PC-3 (cell line): ENCODE measurements around the gene MYO5A. TPM values are rescaled to one million over a fixed set of nuclear protein-coding genes. Genes with fewer than 3 reads are reported as not detected.

Experiments
- ATAC-seq: fragments of 200-7000 bp; cut with Tn5 transposase; 2 replicates; pipeline ENCODE4 v1.9.1; 2020; ENCODE audit warnings: mild to moderate bottlenecking, moderate library complexity
- BruUV-seq: library from RNA; stranded (reverse); fragments of 400-500 nt; replicated peaks from 2 replicates; lab custom pipeline; 2021; lab: Mats Ljungman, UMichigan
- CTCF ChIA-PET: fragments of 300-600 bp; sonication (Branson Sonifier 250); formaldehyde crosslinking; loops from one replicate; lab custom pipeline; 2022; ENCODE audit warnings: antibody characterized with exemption; lab: Charles Lee
- POLR2A ChIA-PET: fragments of 300-600 bp; sonication (Branson Sonifier 250); formaldehyde crosslinking; loops from one replicate; lab custom pipeline; 2022; ENCODE audit warnings: antibody characterized with exemption; ENCODE audit not compliant: unreplicated experiment; lab: Charles Lee
- DNase-seq: peaks from one replicate; pipeline ENCODE4 v3.0.0-alpha.2; 2015
- H2AFZ ChIP-seq: fragments of 300-600 bp; sonication (generic); 2 replicates; pipeline ENCODE4 v1.6.0; 2016; ENCODE audit warnings: antibody characterized with exemption, low read length
- H3F3A ChIP-seq: fragments of 300-600 bp; sonication (generic); one replicate; pipeline ENCODE4 v1.6.0; 2017; ENCODE audit warnings: antibody characterized with exemption, low read length, control low read depth, mild to moderate bottlenecking; ENCODE audit not compliant: unreplicated experiment
- H3K27ac ChIP-seq: fragments of 300-600 bp; sonication (generic); 2 replicates; pipeline ENCODE4 v1.5.1; 2016; ENCODE audit warnings: mild to moderate bottlenecking, low read length
- H3K27me3 ChIP-seq: fragments of 300-600 bp; sonication (generic); 2 replicates; pipeline ENCODE4 v1.6.1; 2016; ENCODE audit warnings: low read length, mixed read lengths
- H3K36me3 ChIP-seq: fragments of 300-600 bp; sonication (generic); 2 replicates; pipeline ENCODE4 v1.6.1; 2016; ENCODE audit warnings: low read depth, mixed run types, low read length, mixed read lengths
- H3K4me1 ChIP-seq: fragments of 300-600 bp; sonication (generic); 2 replicates; pipeline ENCODE4 v1.5.1; 2016; ENCODE audit warnings: low read length; ENCODE audit not compliant: insufficient read depth
- H3K4me2 ChIP-seq: fragments of 300-600 bp; sonication (generic); 2 replicates; pipeline ENCODE4 v1.6.0; 2016; ENCODE audit warnings: low read length
- H3K4me3 ChIP-seq: fragments of 300-600 bp; sonication (generic); 2 replicates; pipeline ENCODE4 v1.5.1; 2016; ENCODE audit warnings: mild to moderate bottlenecking, low read length, mixed read lengths
- H3K79me2 ChIP-seq: fragments of 300-600 bp; sonication (generic); 2 replicates; pipeline ENCODE4 v1.6.1; 2017; ENCODE audit warnings: low read length, mixed read lengths
- H3K9ac ChIP-seq: fragments of 300-600 bp; sonication (generic); 2 replicates; pipeline ENCODE4 v1.6.0; 2016; ENCODE audit warnings: mild to moderate bottlenecking, low read length
- H3K9me2 ChIP-seq: fragments of 300-600 bp; sonication (generic); replicated peaks from 2 replicates; pipeline ENCODE4 v1.6.1; 2016; ENCODE audit warnings: mixed run types, low read length, mixed read lengths
- H3K9me3 ChIP-seq: fragments of 300-600 bp; sonication (generic); 2 replicates; pipeline ENCODE4 v1.6.1; 2016; ENCODE audit warnings: low read length, mixed read lengths
- H4K20me1 ChIP-seq: fragments of 300-600 bp; sonication (generic); 2 replicates; pipeline ENCODE4 v1.6.1; 2016; ENCODE audit warnings: low read length, mixed read lengths
- CTCF ChIP-seq: fragments of 300-600 bp; sonication (generic); conservative IDR thresholded peaks from 2 replicates; pipeline ENCODE4 v1.5.1; 2017; ENCODE audit warnings: antibody characterized with exemption, low read depth, mild to moderate bottlenecking, low read length
- EZH2 ChIP-seq: fragments of 300-600 bp; sonication (generic); IDR thresholded peaks from one replicate; pipeline ENCODE4 v1.6.1; 2017; ENCODE audit warnings: antibody characterized with exemption, mild to moderate bottlenecking, low read length; ENCODE audit not compliant: unreplicated experiment
- EZH2phosphoT487 ChIP-seq: fragments of 300-600 bp; sonication (generic); IDR thresholded peaks from 2 replicates; pipeline ENCODE4 v1.6.1; 2018; ENCODE audit warnings: mild to moderate bottlenecking, antibody characterized with exemption, low read length, borderline replicate concordance
- intact Hi-C: fragments of 100-400 bp; cut with micrococcal nuclease; formaldehyde crosslinking; loops from 2 replicates; pipeline ENCODE4 v1.9.0; 2023
- total RNA-seq: library from RNA; depleted of rRNA; stranded (reverse); fragments of >200 nt; gene quantifications from 2 replicates; pipeline ENCODE4 v1.2.3, GENCODE V29; 2014

MYO5A gene
- total RNA-seq, 1 experiment from 2014 or later = 42.1 TPM

- DNase-seq (no peak), ATAC-seq (no peak)
- H3K4me1 ChIP-seq = no peaks in the 10 kb centered on the region
- BruUV-seq = no TSS peak
- no peak overlapping the region for H3K9ac ChIP-seq
- no peaks in the 10 kb centered on the region for H3K27me3 ChIP-seq
- H3K4me3 ChIP-seq = no peak overlapping the region
- no peak overlapping the region for H3K4me2 ChIP-seq
- CTCF ChIA-PET = no interaction called here
- no peaks in the 10 kb centered on the region for H3K9me3 ChIP-seq
- no peaks in the 10 kb centered on the region for H3K36me3 ChIP-seq
- H3K79me2 ChIP-seq = no peaks in the 10 kb centered on the region
- no peaks in the 10 kb centered on the region for H3F3A ChIP-seq
- TF ChIP-seq EZH2 (no peak), EZH2phosphoT487 (no peak), CTCF (no peak)
- intact Hi-C loops = no loop called here
- H2AFZ ChIP-seq = no peak overlapping the region
- H3K27ac ChIP-seq = no peak overlapping the region
- H3K9me2 ChIP-seq = no peaks in the 10 kb centered on the region
- no peaks in the 10 kb centered on the region for H4K20me1 ChIP-seq
- POLR2A ChIA-PET = no interaction called here
Measured at GRCh38 chr15:52537459-52537858, 8.8 kb upstream of the MYO5A start.

GRCh38 chr15:52532427-52532826 is 3.7 kb upstream of the MYO5A start:
- ATAC-seq (no peak), DNase-seq (no peak)
- TF ChIP-seq CTCF = no peak
- TF ChIP-seq EZH2phosphoT487 = no peak
- TF ChIP-seq EZH2 = no peak
- Histone ChIP-seq H3K9me2 (no peaks in the 10 kb centered on the region), H4K20me1 (peaks cover 5% of the 10 kb centered on the region; the same call in 1 of the 2 replicates), H3K36me3 (no peaks in the 10 kb centered on the region), H3K27ac (no peak overlapping the region), H3K9ac (no peak overlapping the region), H3K4me1 (peaks cover 4% of the 10 kb centered on the region), H3K4me2 (no peak overlapping the region), H3K4me3 (no peak overlapping the region), H2AFZ (no peak overlapping the region), H3K27me3 (no peaks in the 10 kb centered on the region), H3K9me3 (no peaks in the 10 kb centered on the region), H3K79me2 (peaks cover 11% of the 10 kb centered on the region), H3F3A (no peaks in the 10 kb centered on the region)
- CTCF ChIA-PET = no interaction called here
- POLR2A ChIA-PET = no interaction called here
- BruUV-seq = no TSS peak
- intact Hi-C loops = no loop called here

- Histone ChIP-seq H3K9me3 (no peaks in the 10 kb centered on the region), H3K4me1 (peaks cover 11% of the 10 kb centered on the region), H3F3A (no peaks in the 10 kb centered on the region), H3K9me2 (no peaks in the 10 kb centered on the region), H2AFZ (peak overlapping the region; percentile 94), H3K4me2 (peak overlapping the region; percentile 99), H3K36me3 (no peaks in the 10 kb centered on the region), H3K79me2 (peaks cover 34% of the 10 kb centered on the region), H4K20me1 (peaks cover 7% of the 10 kb centered on the region; the same call in 1 of the 2 replicates), H3K4me3 (peak overlapping the region; percentile 77), H3K27me3 (no peaks in the 10 kb centered on the region), H3K9ac (no peak overlapping the region), H3K27ac (no peak overlapping the region)
- ATAC-seq (no peak), DNase-seq (no peak)
- no peak for TF ChIP-seq EZH2
- no peak for TF ChIP-seq EZH2phosphoT487
- no peak for TF ChIP-seq CTCF
- ChIA-PET POLR2A (no interaction called here), CTCF (no interaction called here)
- no TSS peak for BruUV-seq
- intact Hi-C loops = loop anchor here (2.0 to 5.0 kb wide), 2 partner anchors 199 to 268 kb away; no protein-coding TSS in a partner anchor
Measured at GRCh38 chr15:52529940-52530339, 1.3 kb upstream of the MYO5A start.
